ENCODE results near the gene NARS2. TPM values are rescaled to one million over a fixed set of nuclear protein-coding genes. Genes with fewer than 3 reads are reported as not detected.

Gene NARS2
- total and polyA plus RNA-seq, 9 donors: 13.2 to 24.5 (median 17.1) TPM

- intact Hi-C loops (cut with DNase I): loop anchor here (5.0 to 10.0 kb wide), 9 partner anchors 70 to 267 kb away; partner anchors contain the start of gene NARS2 (in 1 of the 4)
- 71 to 79% (median 76%) methylated on average over 14 of the region's 14 CpGs for WGBS, 3 donors
- TF ChIP-seq, protein P1, sequence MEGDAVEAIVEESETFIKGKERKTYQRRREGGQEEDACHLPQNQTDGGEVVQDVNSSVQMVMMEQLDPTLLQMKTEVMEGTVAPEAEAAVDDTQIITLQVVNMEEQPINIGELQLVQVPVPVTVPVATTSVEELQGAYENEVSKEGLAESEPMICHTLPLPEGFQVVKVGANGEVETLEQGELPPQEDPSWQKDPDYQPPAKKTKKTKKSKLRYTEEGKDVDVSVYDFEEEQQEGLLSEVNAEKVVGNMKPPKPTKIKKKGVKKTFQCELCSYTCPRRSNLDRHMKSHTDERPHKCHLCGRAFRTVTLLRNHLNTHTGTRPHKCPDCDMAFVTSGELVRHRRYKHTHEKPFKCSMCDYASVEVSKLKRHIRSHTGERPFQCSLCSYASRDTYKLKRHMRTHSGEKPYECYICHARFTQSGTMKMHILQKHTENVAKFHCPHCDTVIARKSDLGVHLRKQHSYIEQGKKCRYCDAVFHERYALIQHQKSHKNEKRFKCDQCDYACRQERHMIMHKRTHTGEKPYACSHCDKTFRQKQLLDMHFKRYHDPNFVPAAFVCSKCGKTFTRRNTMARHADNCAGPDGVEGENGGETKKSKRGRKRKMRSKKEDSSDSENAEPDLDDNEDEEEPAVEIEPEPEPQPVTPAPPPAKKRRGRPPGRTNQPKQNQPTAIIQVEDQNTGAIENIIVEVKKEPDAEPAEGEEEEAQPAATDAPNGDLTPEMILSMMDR (IDR thresholded peaks at IDR 0.05): peak in 1 of 3 donors; percentile 19
- no peak for TF ChIP-seq EP300 (IDR thresholded peaks at IDR 0.05)
- Histone ChIP-seq H3K4me1 (ENCODE audit: insufficient read depth) (peaks cover 7% of the 10 kb centered on the region), H3K9me3 (peaks cover 0 to 3% of the 10 kb centered on the region in 2 donors), H3K27me3 (no peaks in the 10 kb centered on the region), H3K4me3 (no peak overlapping the region), H3K36me3 (no peaks in the 10 kb centered on the region), H3K27ac (no peak overlapping the region)
- no peak for DNase-seq
Measured at GRCh38 chr11:78414321-78415051, 160.2 kb downstream of the NARS2 start.

DNA sequence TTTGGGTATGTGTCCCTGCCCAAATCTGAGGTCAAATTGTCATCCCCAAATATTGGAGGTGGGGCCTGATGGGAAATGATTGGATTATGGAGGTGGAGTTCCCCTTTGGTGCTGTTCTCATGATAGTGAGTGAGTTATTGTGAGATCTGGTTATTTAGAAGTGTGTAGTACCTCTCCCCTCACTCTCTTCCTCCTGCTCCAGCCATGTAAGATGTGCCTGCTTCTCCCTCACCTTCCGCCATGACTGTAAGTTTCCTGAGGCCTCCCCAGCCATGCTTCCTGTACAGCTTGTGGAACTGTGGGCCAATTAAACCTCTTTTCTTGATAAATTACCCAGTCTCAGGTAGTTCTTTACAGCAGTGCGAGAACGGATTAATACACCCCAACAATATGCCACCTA, 166.0 kb downstream of the NARS2 start:
- DNase-seq: no peak
- Histone ChIP-seq H3K27me3 (no peaks in the 10 kb centered on the region), H3K27ac (no peak overlapping the region), H3K9me3 (peaks cover 0 to 3% of the 10 kb centered on the region in 2 donors), H3K4me3 (no peak overlapping the region), H3K36me3 (no peaks in the 10 kb centered on the region), H3K4me1 (ENCODE audit: insufficient read depth) (peaks cover 4% of the 10 kb centered on the region)
- intact Hi-C loops (cut with DNase I): no loop called here
- WGBS, 3 donors: 97 to 99% (median 99%) methylated on average over 3 of the region's 3 CpGs
- TF ChIP-seq POLR2A (IDR thresholded peaks at IDR 0.05): no peak
- TF ChIP-seq EP300 (IDR thresholded peaks at IDR 0.05): no peak
- TF ChIP-seq, protein P1 (IDR thresholded peaks at IDR 0.05): no peak

GRCh38 chr11:78406568-78407196, 168.0 kb downstream of the NARS2 start:
- Histone ChIP-seq H3K27me3 (no peaks in the 10 kb centered on the region), H3K27ac (no peak overlapping the region), H3K4me1 (ENCODE audit: insufficient read depth) (peaks cover 3% of the 10 kb centered on the region), H3K36me3 (no peaks in the 10 kb centered on the region), H3K4me3 (no peak overlapping the region), H3K9me3 (peaks cover 0 to 3% of the 10 kb centered on the region in 2 donors)
- TF ChIP-seq, protein P1 (IDR thresholded peaks at IDR 0.05): no peak
- no peak for TF ChIP-seq EP300 (IDR thresholded peaks at IDR 0.05)
- TF ChIP-seq POLR2A (IDR thresholded peaks at IDR 0.05): no peak
- WGBS, 3 donors: 83 to 90% (median 88%) methylated on average over 3 of the region's 3 CpGs
- intact Hi-C loops (cut with DNase I): no loop called here
- no peak for DNase-seq

DNA sequence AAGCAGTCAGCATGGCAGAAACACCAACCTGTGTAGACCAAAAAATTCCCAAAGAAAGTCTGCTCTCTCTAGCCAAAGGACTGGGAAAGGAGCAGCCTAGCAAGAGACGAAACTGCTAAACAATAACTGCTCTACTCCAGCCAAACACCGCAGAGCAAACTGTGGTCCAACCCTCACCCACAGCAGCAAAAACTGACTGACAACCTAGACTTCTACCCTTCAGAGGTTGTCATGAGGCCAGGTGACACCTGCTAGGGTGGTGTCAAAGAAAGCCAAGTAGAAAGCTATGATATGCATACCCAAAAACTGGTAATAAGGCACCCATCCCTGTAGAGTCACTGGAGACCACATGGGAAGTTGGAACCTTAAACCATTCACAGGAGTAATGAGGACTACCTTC, 168.9 kb downstream of the NARS2 start:
- no peak overlapping the region for H3K4me3 ChIP-seq
- WGBS, 3 donors: 50 to 92% (median 68%) methylated on average over 2 of the region's 2 CpGs
- no peak overlapping the region for H3K27ac ChIP-seq
- H3K9me3 ChIP-seq: peaks cover 0 to 3% of the 10 kb centered on the region in 2 donors
- H3K27me3 ChIP-seq: no peaks in the 10 kb centered on the region
- no peak for TF ChIP-seq POLR2A (IDR thresholded peaks at IDR 0.05)
- no peak for TF ChIP-seq EP300 (IDR thresholded peaks at IDR 0.05)
- TF ChIP-seq, protein P1 (IDR thresholded peaks at IDR 0.05): no peak
- no peak for DNase-seq
- intact Hi-C loops (cut with DNase I): no loop called here
- peaks cover 7% of the 10 kb centered on the region for H3K4me1 ChIP-seq (ENCODE audit: insufficient read depth)
- H3K36me3 ChIP-seq: no peaks in the 10 kb centered on the region

All from ovary (tissue), 9 donors.